NCI-H187 (cell line): ENCODE data around the gene MATN1.
"Not testable (repeated sequence)": the region's sequence is repeated elsewhere in the genome, so short reads cannot be mapped to it uniquely, and the experiment has no call there.

ENCODE experiments used
- DNase-seq, 2 experiments: peaks; one replicate each; lab custom pipeline; 2025; lab: John Stamatoyannopoulos, UW

The MATN1 gene

DNA sequence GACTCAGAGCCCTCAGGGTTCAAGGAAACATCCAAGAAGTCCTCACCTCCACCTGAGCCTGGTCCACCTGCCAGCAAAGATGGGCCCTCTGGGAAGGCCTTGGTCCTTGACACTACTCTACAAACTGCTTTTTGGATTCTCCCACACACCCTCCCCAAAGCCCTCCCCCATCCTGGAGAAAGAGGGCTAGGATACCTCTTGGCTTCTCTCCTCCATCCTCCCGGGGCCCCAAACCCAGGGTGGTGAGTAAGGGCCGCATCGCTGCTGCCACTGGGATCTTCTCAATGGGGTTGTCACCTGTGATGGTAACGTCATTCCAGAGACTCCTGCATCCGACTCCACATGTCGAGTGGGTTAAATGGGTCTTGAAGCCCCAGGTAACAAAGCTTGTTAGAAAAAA is 26.6 kb downstream of the MATN1 start:
- DNase-seq, result no peak

DNA sequence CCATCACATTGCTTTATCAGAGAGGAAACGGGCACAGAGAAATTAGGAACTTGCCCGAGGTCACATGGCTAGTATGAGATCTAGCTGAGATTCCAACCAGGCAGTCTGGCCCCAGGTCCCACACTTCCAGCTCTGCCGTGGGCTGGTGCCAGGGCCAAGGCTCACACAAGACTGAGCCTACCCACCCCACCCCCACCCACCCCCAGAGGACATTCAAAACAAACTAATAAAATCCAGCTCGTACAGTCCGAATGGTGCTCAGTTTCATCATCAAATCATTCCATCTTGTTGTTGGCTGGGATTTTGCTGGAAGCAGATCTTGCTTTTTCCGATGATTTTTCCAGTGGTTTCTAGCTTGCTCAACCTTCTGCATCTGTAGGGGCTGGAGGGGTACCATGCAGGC is 27.9 kb downstream of the MATN1 start:
- no peak for DNase-seq

DNA sequence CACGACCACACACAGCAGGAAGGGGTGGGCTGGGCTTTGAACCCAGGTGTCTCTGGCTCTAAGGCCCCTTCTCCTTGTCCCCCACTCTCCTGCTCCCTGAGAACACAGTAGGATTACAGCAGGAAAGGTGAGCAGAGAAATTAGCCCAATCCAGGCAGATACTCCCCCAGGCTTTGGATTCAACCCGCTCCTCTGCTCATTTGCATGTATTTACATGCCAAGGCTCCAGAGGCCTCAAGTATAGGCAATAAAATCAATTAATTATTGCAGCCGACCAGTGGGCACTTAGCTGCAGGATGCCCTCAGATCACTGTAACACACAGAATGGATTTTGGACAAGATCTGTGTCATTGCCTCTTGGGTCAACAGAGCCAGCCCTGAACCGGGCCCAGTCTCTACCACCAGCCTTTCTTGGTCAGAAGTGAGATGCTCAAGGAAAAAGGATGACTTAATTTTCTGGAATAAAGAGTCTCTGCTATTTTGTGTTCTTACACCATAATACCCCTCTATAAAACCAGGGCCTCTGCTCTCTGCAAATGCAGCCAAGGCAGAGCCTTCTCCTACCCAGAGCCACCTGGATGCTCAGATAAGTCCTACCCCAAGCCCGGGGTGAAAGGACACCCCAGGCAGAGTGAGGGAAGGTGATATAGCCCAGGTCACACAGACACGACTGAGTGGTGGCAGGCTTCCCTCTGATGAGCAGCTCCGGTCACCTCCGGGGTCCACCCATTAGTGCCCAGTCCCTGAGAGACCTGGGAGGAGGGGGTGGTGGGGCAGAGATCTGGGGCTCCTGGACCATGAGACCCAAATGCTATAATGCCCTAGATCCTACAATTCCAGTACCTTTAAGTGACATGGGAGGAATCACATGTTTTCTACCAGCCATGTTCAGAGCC is 28.9 kb downstream of the MATN1 start:
- no peak for DNase-seq

DNA sequence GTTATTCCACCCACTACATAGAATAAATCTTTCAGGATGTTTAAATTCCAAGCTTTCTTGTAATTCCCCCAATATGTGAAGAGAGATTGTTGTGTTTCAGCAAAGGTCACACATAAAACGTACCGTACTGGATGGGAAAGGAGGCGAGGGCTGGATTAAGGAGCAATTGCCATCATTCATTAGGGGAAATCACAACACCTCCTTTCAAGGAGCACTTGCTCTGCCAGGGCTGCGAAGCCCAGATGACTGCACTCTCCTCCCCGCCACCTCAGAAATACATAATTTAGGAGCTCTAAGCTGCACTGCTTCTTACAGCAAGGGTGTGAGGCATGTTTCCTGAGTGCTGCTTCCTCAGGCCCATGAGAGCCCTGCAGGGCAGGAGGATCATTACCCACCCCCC is 29.6 kb downstream of the MATN1 start:
- DNase-seq, result no peak

DNA sequence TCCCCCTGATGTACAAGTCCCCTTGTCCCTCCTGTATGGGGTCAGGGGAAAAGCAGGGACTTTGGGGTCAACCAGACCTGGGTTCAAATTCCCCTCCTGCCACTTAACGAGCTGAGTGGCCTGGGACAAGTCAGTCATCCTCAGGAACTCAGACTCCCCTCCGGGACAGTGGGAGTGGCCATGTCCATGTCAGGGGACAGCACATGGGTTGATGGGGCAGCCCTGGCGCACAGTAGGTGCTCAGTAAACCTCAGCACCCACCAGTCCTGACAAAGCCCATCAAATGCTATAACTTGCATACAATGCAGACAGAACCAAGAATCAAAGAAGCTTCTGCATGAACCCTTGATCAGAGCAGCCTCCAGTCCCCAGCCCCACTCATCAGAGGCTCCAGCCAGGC is 30.0 kb downstream of the MATN1 start:
- no peak for DNase-seq

DNA sequence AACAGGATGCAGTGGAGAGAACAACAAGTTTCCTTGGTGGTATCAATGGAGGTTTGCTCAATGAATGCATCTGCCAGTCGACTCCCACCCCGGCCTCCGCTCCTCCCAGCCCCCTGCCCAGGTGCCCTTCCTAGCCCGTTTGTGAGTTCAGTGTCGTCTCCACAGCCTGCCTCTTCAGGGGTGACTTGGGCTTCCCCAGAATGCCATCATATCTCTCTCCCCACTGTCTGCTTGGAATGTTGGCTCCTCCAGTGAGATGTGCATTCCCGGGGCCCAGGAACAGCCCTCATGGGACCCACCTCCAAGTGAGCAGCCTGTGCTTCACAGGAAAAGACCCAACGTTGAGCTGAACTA is 30.5 kb downstream of the MATN1 start:
- no peak for DNase-seq

DNA sequence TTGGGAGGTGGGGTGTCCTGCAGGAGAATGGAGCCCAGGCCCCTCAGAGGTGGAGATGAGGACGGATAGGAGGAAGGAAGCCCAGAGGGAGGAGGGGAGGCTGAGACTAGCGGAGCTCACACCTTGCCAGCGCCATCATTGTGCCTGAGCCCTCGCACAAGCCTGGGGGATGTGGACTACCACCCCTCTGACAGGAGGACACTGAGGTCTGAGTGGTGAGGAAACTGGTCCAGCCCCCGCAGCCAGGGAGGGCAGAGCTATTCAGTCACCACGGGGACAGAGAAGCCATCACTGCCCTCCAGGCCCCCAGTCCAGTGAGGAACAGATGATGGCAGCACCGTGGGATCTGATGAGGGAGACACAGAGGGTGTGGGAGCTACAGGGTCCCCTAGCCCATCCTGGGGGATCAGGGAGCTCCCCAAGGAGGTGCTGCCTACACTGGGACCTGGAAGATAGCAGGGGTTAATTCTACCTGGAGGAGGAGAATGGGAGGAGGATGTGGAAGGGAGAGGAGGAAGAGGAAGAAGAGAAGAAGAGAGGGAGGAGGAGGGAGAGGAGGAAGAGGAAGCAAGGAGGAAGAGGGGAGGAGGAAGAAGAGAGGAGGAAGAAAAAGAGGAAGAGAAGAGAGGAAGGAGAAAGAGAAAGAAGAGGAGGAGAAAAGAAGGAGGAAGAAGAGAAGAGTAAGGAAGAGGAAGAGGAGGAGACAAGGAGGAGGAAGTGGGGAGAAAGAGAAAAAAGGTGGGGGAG is 31.0 kb downstream of the MATN1 start:
- no peak for DNase-seq

DNA sequence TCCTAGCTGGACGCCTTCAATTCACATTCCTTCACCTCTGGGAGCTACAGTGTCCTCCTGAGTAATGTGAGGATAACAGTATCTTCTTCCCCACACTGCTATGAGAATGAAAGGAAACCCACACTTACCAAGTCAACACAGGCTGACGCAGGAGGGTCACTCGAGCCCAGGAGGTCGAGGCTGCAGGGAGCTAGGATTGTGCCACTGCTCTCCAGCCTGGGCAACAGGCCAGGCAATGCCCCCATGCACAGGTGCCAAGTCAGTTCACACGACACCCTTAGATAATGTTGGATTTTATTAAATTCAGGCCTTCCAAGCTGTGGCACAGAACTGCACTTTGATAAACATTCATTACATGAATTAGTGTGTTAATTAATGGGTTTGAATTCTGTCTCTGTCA is 31.9 kb downstream of the MATN1 start:
- no peak for DNase-seq

DNA sequence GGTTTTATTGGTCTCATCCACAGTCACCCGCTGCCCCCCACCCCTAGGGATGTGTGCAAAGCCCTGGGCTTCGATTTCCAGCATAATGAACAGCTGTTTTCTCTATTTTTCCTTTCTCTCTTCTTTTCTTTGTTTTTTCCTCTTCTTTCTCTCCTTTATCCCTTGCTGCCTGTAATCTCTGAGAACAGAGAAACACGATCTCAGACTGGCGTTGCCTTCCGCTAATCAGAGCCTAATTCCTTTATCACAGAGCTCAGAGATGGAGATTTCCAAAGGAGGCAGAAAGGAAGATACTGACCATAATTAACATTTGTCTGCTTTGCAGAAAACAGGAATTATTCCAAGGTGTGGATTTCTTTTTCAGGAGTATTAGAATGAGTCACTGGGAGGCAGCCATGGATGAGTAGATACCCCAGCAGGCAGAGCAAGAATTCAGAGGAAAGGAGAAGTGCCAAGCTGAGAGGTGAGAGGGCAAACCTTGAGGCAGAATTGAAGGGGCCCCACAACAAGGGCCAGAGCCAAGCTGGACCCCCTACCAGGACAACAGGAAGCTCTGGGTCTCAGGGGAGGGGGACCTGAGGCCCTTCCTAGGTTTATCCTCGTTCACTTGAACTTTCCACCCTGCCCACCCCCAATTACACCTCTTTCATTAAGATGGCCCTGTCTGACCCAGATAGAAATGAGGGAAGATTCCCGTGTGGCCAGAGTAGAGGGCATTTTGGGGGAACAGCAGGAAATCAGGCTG is 33.3 kb downstream of the MATN1 start:
- no peak for DNase-seq

DNA sequence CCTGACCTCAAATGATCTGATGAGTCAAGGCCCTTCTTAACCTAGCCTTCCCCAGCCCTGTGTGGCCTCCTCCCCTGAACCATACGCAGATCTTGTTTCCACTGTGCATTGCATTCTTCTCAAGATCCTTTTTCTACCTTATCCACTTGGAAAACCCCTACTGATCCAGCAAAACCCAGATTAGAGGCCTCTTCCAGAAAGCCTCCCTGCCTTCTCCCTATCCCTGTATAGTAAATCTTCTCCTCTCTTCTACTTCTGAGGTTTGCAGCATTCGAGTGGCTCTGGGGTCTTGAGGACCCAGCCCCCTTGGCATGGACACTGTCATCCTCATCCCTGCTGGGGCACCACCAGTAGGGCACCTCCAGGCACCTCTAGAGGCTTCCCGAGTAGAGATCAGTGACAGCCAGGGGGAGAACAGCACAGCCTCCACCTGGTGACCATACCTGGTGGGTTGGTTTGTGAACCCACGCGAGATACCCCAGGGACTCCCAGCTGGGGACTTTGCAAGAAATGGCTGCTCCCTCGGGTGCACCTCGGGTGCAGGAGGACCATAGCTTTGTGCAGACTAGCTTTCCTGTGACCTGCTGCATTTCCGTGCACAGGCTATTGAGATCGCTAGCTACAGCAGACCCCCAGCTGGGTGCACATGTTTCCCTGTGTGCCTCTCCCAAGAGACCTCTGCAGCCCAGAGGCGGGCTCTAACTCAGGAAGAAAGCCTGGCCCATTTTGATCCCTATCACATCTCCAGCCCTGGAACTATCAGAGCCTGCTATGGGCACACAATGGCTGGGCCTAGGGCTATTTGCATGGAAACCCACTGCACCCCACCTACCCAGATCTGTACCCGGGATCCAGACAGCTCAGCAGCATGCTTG is 34.2 kb downstream of the MATN1 start:
- DNase-seq, result no peak

DNA sequence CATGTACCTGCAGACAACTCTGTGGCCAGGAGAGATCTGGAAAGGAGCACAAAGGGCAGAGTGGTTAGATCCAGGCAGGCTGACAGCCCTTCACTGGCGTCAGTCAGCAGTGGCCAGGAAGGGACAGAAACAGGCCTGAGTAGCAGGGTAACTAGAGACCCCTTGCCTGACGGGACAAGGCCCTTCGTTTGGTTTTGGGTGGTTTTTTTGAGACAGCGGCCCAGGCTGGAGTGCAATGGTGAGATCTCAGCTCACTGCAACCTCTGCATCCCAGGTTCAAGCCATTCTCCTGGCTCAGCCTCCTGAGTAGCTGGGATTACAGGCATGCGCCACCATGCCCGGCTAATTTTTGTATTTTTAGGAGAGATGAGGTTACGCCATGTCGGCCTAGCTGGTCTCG is 34.9 kb downstream of the MATN1 start:
- not testable (repeated sequence) for DNase-seq

DNA sequence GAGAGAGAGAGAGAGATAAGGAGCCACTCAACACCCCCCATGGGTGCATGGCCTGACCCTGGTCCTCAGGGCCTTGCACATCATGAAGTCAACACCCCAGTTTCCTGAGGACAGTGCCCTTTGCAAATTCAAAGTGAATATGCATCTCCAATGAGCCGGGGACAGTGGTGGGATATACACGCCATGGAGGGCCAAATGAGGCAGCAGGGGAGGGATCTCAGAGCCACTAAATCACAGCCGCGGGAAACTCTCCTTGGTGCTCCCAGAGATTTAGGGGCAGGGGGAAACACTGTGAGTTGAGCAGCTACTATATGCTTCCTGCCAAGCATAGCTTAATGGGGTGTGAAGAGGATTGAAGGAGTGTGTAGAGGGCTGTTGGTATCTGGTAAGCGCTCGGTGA is 35.5 kb downstream of the MATN1 start:
- DNase-seq, result no peak

DNA sequence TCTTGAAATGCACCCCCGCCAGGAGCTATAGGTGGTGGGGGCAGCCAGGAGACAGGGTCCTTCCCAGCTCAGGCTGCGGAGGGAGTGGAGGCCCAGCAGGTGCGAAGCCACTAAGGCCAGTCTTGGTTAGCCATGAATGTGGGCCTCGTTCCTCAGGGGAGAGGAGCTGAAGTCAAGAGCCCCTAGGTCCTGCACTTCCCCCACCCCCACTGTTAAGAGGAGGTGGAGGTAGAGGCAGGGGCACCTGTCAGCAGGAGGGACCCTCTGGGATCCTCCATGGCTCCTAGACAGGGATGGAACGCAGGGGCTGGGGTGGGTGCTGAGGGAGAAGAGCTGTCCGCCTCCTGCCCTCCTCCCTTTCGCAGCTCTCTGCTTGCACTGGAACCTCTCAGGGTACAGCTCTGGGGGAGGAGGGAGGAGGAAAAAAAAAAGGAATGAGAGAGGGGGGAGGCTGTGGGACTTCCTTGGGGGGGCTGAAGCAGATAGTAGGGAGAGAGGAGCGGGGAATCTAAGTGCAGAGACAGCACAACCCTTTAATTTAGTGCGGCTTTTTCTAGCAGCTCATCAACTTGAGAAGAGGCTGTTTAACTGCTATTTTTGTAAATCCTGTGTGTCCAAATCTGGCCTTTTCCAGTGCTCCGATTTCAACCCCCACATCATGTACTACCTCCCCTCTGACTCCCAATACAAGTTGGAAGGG is 37.0 kb downstream of the MATN1 start:
- no peak for DNase-seq

DNA sequence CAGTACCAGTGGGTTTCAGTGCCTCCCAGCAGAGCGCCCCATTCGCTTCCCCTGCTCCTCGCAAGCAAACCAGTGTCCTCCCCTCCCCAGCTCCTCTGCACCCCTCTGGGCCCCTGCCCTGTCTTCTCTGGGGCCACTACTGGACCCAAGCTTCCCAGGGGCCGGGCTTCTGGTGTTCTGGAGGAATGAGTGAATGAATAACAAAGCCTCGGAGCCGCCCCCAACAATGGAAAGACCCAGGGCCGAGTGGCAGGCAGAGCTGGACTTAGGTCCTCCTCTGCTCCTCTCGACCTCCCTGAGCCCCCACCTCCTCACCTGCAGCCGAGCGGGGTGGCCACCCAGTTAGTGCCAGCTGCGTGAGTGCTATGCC is 37.6 kb downstream of the MATN1 start:
- DNase-seq, result no peak

DNA sequence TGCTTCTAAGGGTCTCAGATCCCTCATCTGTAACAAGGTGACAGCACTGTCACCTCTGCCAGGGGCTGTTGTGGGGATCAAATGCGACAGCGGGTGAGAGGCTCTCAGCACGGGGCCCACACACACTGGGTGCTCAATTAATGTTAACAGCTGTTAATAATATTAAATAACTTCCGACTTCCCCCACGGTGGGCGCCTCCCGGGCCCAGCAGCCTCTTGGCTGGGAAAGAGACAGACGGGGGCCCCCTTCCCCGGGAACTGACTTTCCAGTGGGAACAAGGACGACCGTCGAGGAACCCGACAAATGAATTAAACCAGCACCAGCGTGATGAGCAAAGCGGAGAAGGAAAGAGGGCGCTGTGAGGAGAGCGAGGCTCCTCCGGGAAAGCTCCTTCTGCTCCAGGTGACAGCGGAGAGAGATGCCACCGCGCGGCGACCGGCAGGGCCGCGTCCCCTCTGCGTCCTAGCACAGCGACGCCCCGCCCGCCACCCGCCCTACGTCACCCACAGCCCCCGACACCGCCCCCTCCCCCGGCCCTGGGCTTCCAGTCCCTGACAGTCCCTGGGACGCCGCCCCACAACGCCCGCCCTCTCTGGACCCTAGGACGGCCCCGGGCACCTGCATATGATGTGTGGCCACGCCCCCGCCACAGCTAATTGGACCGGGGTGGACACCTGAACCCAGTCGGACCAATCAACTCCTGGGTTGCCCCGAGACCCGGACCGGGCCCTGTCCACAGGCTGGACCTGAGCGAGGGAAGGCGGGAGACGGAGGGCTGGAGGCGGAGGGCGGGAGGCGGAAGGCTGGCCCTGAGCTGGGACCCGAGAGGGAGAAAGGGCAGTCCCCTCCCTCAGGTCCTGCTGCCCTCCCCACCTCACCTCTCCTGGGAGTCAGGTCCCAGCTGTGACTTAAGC is 38.2 kb downstream of the MATN1 start:
- DNase-seq, result peak in 1 of 2 experiments; percentile 49

DNA sequence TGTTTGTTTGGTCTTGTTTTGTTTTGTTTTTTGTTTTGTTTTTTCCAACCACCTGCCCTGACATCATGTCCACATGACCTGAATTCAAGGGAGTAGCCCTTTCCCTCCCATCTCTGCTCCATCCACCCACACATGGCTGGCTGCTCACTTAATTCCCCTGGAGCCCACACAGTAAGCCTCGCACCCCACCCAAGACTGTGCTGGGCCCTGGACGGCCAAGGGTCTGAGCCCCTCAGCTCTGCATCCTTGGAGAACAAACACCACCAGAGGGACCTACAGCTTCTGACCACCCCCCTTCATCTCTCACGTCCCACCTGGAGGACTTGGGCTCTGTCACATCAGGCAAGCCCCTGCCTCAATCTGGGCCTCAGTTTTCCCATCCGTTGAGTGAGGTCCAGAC is 39.1 kb downstream of the MATN1 start:
- no peak for DNase-seq

DNA sequence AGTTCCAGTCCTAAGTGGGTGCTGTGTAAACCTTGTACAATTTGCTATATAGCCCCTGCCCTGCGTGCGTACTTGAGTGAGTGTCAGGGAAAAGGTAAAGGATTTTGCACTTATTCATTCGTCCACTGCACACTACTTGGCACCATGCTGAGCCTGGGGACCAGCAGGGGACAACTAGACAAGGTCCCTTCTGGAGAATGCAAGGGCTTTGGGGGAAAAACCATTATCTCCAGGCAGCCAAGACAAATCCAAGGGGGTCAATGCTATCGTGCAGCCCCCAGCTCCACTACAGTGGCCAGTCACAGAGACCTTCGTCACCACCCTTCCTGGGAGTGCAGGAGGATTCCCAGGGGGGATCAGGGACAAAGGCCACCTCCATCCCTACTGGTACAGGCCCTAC is 39.7 kb downstream of the MATN1 start:
- no peak for DNase-seq

DNA sequence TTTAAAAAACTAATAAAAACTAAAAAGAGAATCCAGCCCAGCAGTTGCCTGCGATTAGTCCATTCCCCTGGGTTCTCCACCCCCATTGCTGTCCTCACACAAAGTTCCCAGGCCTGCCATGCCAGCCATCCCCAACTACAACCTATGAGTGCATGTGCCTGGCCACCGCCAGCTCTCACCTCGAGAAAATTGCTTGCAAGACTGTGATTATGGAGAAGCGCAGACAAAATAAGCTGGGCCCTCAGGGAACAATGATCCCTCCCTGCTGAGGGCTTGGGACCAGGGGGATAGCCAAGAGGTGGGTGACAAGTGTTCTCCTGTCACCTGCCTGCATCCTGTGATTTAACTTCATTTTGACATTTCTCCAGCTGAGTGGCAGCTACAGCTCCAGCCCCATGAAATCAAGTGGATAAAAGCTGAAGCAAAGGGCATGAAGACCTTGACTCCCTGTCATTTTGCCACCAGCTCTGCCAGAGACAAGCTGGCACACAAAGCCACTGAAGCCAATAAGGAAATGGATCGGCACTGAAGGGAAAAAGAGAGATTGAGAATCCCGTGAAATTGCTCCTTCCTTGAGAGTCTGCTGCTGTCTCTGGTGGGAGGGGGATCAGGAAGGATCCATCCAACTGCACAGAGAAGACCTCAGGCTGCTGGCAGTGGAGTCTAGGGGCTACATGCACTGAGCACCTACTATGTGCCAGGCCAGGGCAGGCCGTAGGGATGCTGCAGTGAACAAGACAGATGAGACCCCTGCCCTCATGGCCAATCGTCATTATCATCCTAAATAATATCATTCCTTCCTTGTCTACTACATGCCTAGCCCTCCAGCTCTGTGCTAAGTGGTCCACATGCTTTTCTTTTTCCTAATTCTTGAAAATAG is 40.7 kb downstream of the MATN1 start:
- DNase-seq, result no peak

DNA sequence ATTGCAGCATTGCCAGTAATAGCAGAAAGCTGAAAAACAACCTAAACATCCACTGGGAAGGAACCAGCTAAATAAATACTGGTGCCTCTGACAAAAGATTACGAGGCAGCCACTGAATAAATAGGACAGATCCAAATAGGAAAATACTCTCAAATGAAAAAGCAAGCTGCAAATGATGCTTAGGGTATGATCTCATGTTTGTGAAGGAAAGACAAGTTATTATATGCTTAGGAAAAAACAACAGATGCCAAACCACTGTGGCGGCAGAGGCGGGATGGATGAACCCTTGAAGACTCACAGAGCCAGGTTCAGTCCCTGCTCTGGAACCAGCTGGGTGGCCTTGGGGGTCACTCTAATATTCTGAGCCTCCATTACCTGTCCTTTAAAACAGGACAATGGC is 41.6 kb downstream of the MATN1 start:
- DNase-seq, result no peak
